Loucy (cell line): Measurements from ENCODE around the gene INVS.

Experiments used
- CTCF ChIP-seq: fragments of 200-600 bp; sonication (generic); conservative IDR thresholded peaks from 2 replicates; pipeline ENCODE4 v1.5.1; 2014; ENCODE audit warnings: mild to moderate bottlenecking, antibody characterized with exemption, low read length
- EZH2phosphoT487 ChIP-seq: fragments of 200-600 bp; IDR thresholded peaks from 2 replicates; pipeline ENCODE4 v1.6.1; 2018; ENCODE audit warnings: antibody characterized with exemption, mild to moderate bottlenecking, moderate library complexity, borderline replicate concordance

- TF ChIP-seq CTCF: no peak
- TF ChIP-seq EZH2phosphoT487: no peak
These were observed 24.1 kb upstream of the INVS start for GRCh38 chr9:100074989-100075388.
